Measurements from ENCODE around the gene COPZ1.
"Not testable (repeated sequence)": the region's sequence is repeated elsewhere in the genome, so short reads cannot be mapped to it uniquely, and the experiment has no call there.

COPZ1 gene

DNA sequence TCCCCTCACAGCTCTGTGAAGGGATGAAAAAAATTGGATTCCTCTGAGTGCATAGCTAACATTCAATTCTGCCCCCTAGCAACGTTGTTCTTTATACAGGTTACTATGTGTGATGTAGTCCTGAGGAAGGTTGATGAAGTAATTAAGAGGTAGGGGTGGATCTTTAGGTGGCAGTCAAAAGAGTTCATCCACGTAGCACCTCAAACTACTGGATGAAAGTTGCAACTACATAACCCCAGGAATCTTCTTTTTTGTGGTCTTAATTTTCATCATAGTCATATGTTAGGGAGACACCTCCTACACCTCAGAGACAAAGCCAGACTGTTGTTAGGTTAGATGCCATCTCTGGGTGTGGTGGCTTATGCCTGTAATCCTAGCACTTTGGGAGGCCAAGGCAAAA lies 13.9 kb upstream of the COPZ1 start:
- Histone ChIP-seq H3K4me3 (ENCODE audit: low read depth, low read length) (no peak overlapping the region), H3K9ac (ENCODE audit: low read length) (no peak overlapping the region), H3K36me3 (ENCODE audit: control insufficient read depth, insufficient read depth, low read length) (no peaks in the 10 kb centered on the region), H3K4me1 (ENCODE audit: control insufficient read depth, insufficient read depth, low read length) (peaks cover 8% of the 10 kb centered on the region), H3K27ac (ENCODE audit: low read depth, low read length) (no peak overlapping the region), H3K9me3 (ENCODE audit: control insufficient read depth, insufficient read depth, low read depth, low read length) (no peaks in the 10 kb centered on the region), H3K27me3 (ENCODE audit: control insufficient read depth, insufficient read depth, low read length) (no peaks in the 10 kb centered on the region)

DNA sequence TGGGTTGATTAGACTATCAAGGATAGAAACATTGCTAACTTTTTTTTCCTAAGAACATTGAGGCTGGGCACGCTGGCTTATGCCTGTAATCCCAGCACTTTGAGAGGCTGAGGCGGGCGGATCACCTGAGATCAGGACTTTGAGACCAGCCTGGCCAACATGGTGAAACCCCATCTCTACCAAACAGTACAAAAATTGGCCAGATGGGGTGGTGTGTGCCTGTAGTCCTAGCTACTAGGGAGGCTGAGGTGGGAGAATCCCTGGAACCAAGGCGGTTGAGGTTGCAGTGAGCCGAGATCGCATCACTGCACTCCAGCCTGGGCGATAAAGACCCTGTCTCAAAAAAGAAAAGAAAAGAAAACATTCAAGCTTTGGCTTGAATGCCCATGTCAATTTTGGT lies 12.6 kb upstream of the COPZ1 start:
- not testable (repeated sequence) for H3K9me3 ChIP-seq (ENCODE audit: control insufficient read depth, insufficient read depth, low read depth, low read length); H3K9ac ChIP-seq (ENCODE audit: low read length); H3K36me3 ChIP-seq (ENCODE audit: control insufficient read depth, insufficient read depth, low read length); H3K27ac ChIP-seq (ENCODE audit: low read depth, low read length); H3K27me3 ChIP-seq (ENCODE audit: control insufficient read depth, insufficient read depth, low read length); H3K4me3 ChIP-seq (ENCODE audit: low read depth, low read length); H3K4me1 ChIP-seq (ENCODE audit: control insufficient read depth, insufficient read depth, low read length)

DNA sequence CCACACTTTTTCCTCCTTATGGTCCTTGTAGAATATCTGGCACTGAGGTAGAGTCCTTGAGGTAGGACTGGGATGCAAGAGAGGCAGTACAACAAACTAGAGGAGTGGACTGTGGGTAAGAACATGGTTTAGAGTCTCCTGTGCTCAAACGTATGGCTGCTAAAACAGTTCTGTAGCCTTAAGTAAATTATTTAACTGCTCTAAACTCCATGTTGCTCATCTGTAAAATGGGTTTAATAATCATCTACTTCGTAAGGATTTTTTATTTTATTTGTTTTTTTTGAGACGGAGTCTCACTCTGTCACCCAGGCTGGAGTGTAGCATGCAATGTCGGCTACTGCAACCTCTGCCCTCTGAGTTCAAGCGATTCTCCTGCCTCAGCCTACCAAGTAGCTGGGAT lies 3.6 kb upstream of the COPZ1 start:
- no peaks in the 10 kb centered on the region for H3K36me3 ChIP-seq (ENCODE audit: control insufficient read depth, insufficient read depth, low read length)
- no peaks in the 10 kb centered on the region for H3K9me3 ChIP-seq (ENCODE audit: control insufficient read depth, insufficient read depth, low read depth, low read length)
- no peaks in the 10 kb centered on the region for H3K27me3 ChIP-seq (ENCODE audit: control insufficient read depth, insufficient read depth, low read length)
- no peak overlapping the region for H3K27ac ChIP-seq (ENCODE audit: low read depth, low read length)
- H3K4me3 ChIP-seq (ENCODE audit: low read depth, low read length): no peak overlapping the region
- no peak overlapping the region for H3K9ac ChIP-seq (ENCODE audit: low read length)
- H3K4me1 ChIP-seq (ENCODE audit: control insufficient read depth, insufficient read depth, low read length): 0 out of 2 replicates have a peak, but pooled peaks cover 4% of the 10 kb centered on the region

DNA sequence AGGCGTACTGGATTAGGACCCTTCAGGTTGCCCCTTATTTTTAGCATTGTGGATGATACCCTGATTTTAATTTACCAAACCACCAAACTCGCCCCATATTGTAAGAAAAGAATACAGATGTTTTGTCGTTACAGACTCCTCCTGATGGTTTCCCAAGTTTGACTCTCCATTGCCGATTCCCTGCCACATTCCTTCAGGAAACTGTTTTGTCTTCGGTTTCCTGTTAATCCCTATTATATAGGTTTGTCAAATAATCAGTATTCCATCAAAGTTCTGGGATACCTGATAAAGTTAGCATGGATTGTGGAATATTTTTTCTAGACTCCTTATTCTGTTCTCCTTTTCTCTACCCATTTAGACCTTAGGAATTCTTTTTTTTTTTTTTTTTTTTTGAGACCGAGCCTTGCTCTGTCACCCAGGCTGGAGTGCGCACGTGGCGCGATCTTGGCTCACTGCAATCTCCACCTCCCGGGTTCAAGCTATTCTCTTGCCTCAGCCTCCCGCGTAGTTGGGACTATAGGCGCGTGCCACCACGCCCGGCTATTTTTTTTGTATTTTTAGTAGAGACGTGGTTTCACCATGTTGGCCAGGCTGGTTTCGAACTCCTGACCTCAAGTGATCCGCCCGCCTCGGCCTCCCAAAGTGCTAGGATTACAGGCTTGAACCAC lies 645 bp downstream of the COPZ1 start:
- H3K9me3 ChIP-seq (ENCODE audit: control insufficient read depth, insufficient read depth, low read depth, low read length); H3K27me3 ChIP-seq (ENCODE audit: control insufficient read depth, insufficient read depth, low read length); H3K36me3 ChIP-seq (ENCODE audit: control insufficient read depth, insufficient read depth, low read length): not testable (repeated sequence)
- Histone ChIP-seq H3K4me3 (ENCODE audit: low read depth, low read length) (peak overlapping the region; percentile 94), H3K4me1 (ENCODE audit: control insufficient read depth, insufficient read depth, low read length) (peaks cover 25% of the 10 kb centered on the region), H3K9ac (ENCODE audit: low read length) (peak overlapping the region; percentile 95), H3K27ac (ENCODE audit: low read depth, low read length) (peak overlapping the region; percentile 89)

DNA sequence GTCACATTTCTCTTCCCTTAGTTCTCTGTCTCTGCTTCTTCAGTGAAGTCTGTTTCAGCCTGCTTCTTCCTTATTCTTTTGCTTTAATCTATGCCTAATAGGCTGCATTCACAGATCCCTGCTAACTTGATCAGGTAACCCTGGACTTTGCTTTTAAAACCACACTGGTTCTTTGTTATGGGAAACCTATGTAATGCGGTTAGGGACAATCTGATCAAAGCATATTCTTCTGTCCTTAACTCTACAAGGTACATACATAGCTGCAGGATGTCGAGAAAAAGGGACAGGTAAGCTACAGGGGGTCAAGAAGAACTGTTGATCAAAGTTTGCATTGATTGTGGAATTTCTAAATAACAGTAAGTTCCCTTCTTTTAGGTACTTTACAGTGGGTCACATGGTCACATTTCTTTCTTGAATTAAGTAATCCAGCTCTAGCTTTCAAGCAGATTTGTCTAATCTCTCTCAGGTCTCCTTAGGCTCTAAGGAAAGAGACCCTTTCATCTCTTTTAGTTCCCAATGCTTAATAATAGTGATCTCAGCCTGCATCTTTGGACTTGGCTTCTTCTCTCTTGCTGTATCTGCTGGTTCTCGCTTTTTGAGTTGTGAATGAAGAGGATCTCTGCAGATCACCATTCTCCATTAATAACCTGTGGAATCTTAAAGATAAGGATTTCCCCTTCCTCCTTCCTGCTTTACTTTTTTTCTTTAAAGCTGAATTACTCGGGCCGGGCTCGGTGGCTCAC lies 3.8 kb downstream of the COPZ1 start:
- Histone ChIP-seq H3K4me1 (ENCODE audit: control insufficient read depth, insufficient read depth, low read length) (peaks cover 29% of the 10 kb centered on the region), H3K27me3 (ENCODE audit: control insufficient read depth, insufficient read depth, low read length) (no peaks in the 10 kb centered on the region), H3K4me3 (ENCODE audit: low read depth, low read length) (peak overlapping the region; percentile 7; the same call in 1 of the 2 replicates), H3K9me3 (ENCODE audit: control insufficient read depth, insufficient read depth, low read depth, low read length) (no peaks in the 10 kb centered on the region), H3K9ac (ENCODE audit: low read length) (peak overlapping the region; percentile 0), H3K36me3 (ENCODE audit: control insufficient read depth, insufficient read depth, low read length) (peaks cover 6% of the 10 kb centered on the region; the same call in 1 of the 2 replicates), H3K27ac (ENCODE audit: low read depth, low read length) (no peak overlapping the region; the same call in 1 of the 2 replicates)

DNA sequence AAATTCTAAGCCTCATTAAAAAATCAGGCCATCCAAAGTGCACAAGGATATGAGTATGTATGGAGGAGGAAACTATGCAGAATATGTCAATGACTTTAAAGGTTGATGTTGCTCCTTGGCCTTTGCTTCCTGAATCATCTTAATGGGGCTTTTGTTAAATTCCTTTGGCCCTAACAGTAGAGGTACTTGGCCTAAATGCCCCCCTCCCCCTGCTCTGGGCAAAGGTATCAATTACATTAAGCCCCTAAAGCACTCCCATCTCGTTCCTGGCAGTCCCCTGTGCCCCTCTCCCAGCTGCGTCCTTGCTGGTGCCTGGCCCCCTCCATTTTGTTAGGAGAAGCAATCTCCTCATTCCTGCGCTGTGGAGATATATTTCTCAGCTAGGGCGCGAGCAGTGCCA lies 4.8 kb downstream of the COPZ1 start:
- Histone ChIP-seq H3K4me3 (ENCODE audit: low read depth, low read length) (no peak overlapping the region; the same call in 1 of the 2 replicates), H3K4me1 (ENCODE audit: control insufficient read depth, insufficient read depth, low read length) (peaks cover 25% of the 10 kb centered on the region), H3K9ac (ENCODE audit: low read length) (no peak overlapping the region), H3K27me3 (ENCODE audit: control insufficient read depth, insufficient read depth, low read length) (no peaks in the 10 kb centered on the region), H3K27ac (ENCODE audit: low read depth, low read length) (no peak overlapping the region; the same call in 1 of the 2 replicates), H3K36me3 (ENCODE audit: control insufficient read depth, insufficient read depth, low read length) (peaks cover 6% of the 10 kb centered on the region; the same call in 1 of the 2 replicates), H3K9me3 (ENCODE audit: control insufficient read depth, insufficient read depth, low read depth, low read length) (no peaks in the 10 kb centered on the region)

DNA sequence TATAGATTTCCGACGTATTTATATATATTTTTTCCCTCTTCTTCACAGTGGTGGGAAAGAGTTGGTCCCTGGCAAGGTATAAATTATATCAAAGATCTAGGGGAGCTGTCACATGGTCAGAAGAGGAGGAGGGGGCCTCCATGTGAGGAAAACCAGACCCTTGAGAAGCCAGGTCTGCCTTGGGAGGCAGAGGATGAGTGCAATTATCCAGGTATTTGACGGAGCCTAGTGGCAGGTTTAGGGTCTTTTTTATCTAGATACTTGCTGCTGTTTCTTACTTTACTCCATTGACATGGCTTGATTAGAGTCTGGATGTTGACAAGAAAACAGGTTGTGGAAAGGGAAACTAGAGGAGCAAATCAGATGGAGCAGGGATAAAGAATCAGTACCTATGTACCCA lies 5.5 kb downstream of the COPZ1 start:
- Histone ChIP-seq H3K9ac (ENCODE audit: low read length) (no peak overlapping the region), H3K36me3 (ENCODE audit: control insufficient read depth, insufficient read depth, low read length) (peaks cover 6% of the 10 kb centered on the region; the same call in 1 of the 2 replicates), H3K9me3 (ENCODE audit: control insufficient read depth, insufficient read depth, low read depth, low read length) (no peaks in the 10 kb centered on the region), H3K27ac (ENCODE audit: low read depth, low read length) (no peak overlapping the region), H3K27me3 (ENCODE audit: control insufficient read depth, insufficient read depth, low read length) (no peaks in the 10 kb centered on the region), H3K4me3 (ENCODE audit: low read depth, low read length) (no peak overlapping the region), H3K4me1 (ENCODE audit: control insufficient read depth, insufficient read depth, low read length) (peaks cover 25% of the 10 kb centered on the region)

DNA sequence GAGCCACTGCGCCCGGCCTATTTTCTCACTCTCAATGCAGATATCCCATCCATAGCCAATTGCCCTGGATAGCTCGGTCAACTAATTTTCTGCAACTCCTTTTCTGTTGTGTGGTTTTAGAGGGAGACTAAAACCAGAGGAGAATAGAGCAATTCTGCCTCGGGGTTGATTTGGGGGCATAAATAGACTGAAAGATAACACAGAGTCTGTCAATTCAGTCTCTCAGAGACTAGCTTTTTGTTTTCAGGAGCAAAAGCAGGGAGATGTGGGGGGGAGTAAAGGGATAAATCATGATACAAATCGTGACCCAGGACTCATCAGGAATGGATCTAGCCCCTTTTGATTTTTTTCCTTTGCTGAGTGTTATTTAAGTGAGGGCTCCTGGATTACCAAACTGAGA lies 6.5 kb downstream of the COPZ1 start:
- Histone ChIP-seq H3K4me1 (ENCODE audit: control insufficient read depth, insufficient read depth, low read length) (peaks cover 25% of the 10 kb centered on the region), H3K27ac (ENCODE audit: low read depth, low read length) (no peak overlapping the region), H3K9ac (ENCODE audit: low read length) (no peak overlapping the region), H3K36me3 (ENCODE audit: control insufficient read depth, insufficient read depth, low read length) (peaks cover 6% of the 10 kb centered on the region; the same call in 1 of the 2 replicates), H3K9me3 (ENCODE audit: control insufficient read depth, insufficient read depth, low read depth, low read length) (no peaks in the 10 kb centered on the region), H3K4me3 (ENCODE audit: low read depth, low read length) (no peak overlapping the region), H3K27me3 (ENCODE audit: control insufficient read depth, insufficient read depth, low read length) (no peaks in the 10 kb centered on the region)

DNA sequence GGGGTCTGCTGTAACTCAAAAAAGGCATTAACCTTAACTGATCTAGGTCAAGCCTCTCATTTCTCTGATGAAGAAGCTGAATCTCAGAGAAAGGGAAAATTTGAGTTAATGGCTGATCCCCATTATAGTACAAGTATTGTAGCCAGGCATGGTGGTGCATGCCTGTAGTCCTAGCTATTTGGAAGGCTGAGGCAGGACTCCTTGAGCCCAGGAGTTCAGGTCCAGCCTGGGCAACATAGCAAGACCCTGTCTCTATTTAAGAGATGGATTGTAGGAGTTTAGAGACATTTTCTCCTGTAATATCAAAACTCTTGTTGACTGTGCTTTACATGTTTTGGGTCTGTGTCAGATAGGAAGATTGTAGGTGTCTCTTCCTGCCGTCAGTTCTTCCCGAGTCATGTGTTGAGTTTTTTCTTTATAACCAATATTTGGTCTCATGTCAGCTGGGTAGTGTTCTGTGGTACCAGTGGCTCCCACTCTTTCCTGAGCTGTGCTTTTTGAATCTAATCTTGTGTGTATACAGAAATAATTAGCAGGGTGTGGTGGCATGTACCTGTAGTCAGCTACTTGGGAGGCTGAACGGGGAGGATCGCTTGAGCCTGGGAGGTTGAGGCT lies 8.6 kb downstream of the COPZ1 start:
- peaks cover 33% of the 10 kb centered on the region for H3K4me1 ChIP-seq (ENCODE audit: control insufficient read depth, insufficient read depth, low read length)
- H3K27me3 ChIP-seq (ENCODE audit: control insufficient read depth, insufficient read depth, low read length): no peaks in the 10 kb centered on the region
- H3K27ac ChIP-seq (ENCODE audit: low read depth, low read length): no peak overlapping the region
- H3K9ac ChIP-seq (ENCODE audit: low read length): no peak overlapping the region
- no peak overlapping the region for H3K4me3 ChIP-seq (ENCODE audit: low read depth, low read length)
- H3K36me3 ChIP-seq (ENCODE audit: control insufficient read depth, insufficient read depth, low read length): peaks cover 6% of the 10 kb centered on the region; the same call in 1 of the 2 replicates
- no peaks in the 10 kb centered on the region for H3K9me3 ChIP-seq (ENCODE audit: control insufficient read depth, insufficient read depth, low read depth, low read length)

DNA sequence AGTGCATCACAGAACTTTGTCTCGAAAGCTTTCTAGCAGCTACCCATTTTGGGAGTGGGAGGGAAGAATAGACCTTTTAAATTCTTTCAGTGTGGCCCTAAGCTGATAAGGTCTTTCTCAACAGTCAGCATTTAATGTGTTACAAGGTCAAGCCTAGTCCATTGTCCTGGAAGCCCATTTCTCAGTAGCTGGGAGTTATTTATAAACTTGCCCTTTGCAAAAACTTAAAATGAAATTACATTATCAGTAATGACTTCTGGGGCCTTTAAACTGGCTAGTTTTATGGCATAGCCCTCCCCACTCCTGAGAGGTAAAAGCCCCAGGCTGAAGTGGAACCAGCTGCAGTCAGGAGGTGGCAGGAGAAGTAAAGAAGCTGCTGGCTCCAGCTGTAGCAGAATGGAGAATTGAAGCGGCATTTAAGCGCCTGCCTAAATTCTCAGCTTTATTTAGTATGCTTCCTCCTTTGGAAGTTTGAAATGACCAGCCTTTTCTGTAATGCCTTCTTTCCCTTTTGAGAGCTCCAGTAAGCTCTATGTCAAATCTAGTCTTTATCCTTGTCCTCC lies 12.4 kb downstream of the COPZ1 start:
- Histone ChIP-seq H3K9me3 (ENCODE audit: control insufficient read depth, insufficient read depth, low read depth, low read length) (no peaks in the 10 kb centered on the region), H3K27ac (ENCODE audit: low read depth, low read length) (no peak overlapping the region), H3K4me1 (ENCODE audit: control insufficient read depth, insufficient read depth, low read length) (peaks cover 14% of the 10 kb centered on the region), H3K9ac (ENCODE audit: low read length) (no peak overlapping the region), H3K36me3 (ENCODE audit: control insufficient read depth, insufficient read depth, low read length) (peaks cover 23% of the 10 kb centered on the region), H3K27me3 (ENCODE audit: control insufficient read depth, insufficient read depth, low read length) (no peaks in the 10 kb centered on the region), H3K4me3 (ENCODE audit: low read depth, low read length) (no peak overlapping the region)

All from HUES6 (cell line).